Hypothalamus (tissue), 51 donors: ENCODE results near the gene ANO9.

Source experiments
- DNase-seq, 51 donors: peaks; one replicate each; lab custom pipeline; 2025; lab: John Stamatoyannopoulos, UW

ANO9 gene

DNA sequence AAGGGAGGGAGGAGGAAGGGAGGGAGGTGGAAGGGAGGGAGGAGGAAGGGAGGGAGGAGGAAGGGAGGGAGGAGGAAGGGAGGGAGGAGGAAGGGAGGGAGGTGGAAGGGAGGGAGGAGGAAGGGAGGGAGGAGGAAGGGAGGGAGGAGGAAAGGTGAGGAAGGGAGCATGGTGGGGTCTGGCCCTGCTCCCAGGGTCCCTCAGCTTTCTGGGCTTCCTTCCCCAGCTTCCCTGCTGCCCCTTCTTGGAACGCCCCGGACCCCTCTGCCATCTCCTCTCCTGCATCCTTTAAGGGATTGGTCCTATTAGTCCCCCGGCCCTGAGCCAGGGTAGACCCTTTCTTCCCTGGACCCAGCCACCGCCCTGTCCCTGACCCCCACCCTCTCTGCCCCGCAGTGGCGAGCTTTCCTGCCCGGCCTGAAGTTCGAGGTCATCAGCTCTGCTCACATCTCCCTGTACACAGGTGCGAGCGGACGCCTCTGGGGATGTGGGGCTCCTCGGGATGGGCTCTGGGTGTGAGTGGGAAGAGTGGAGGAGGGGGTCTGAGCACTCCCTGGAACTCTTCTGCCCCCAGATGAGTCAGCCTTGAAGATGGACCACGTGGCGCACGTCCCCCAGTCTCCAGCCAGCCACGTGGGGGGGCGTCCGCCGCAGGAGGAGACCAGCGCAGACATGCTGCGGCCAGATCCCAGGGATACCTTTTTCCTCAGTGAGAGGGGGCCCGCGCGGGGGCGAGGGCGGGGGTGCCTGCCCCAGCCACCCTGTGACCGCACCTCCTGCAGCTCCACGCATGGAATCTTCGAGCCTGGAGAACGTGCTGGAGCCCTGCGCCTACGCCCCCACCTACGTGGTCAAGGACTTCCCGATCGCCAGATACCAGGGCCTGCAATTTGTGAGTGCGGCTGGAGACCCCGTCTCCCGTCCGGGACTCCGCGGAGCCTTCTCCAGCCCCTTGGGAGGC, 66.5 kb downstream of the ANO9 start:
- DNase-seq, result no peak

- peak in 29 of 51 donors; percentile 23 to 79 (median 54) for DNase-seq
Measured at GRCh38 chr11:373716-374551, 67.9 kb downstream of the ANO9 start.

- no peak for DNase-seq
Measured at GRCh38 chr11:372809-373715, 68.7 kb downstream of the ANO9 start.

DNA sequence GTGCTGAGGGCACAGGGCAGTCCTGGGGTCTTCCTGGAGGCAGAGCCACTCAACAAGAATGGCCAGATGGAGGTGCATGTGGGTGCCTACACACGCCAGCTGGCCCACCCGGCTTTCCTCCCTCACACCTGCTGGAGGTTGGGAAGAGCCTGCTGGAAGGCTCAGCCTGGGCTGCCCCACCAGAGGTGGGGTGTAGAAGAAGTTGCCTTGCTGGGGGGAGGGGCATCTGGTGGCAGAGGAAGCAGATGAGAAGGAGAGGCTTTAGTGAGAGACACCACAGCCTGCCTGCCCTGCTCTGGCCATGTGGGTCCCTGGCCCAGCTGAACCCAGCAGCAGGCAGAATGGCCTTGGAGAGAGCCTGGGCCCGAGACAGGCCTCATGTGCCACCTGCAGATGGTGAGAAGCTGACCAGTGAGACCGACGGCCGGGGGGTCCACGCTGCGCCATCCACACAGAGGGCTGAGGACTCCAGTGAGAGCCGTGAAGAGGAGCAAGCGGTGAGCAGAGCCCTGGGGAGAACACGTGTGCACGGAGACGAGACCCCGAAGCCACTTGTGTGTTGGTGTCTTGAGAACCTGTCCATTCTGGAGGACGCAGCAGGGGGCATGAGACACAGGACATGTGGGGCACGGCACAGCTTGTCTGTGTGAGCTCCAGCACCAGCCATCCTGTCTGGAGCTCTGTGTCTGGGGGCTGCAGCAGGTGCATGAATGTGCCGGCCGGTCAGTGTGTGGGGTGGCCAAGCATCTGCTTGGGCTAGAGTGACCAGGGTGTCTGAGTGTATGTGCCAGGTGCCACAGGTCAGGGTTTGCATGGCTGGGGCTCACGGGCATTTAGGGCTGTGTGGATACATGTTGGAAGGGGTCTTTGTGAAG, 69.9 kb downstream of the ANO9 start:
- DNase-seq, result no peak

DNA sequence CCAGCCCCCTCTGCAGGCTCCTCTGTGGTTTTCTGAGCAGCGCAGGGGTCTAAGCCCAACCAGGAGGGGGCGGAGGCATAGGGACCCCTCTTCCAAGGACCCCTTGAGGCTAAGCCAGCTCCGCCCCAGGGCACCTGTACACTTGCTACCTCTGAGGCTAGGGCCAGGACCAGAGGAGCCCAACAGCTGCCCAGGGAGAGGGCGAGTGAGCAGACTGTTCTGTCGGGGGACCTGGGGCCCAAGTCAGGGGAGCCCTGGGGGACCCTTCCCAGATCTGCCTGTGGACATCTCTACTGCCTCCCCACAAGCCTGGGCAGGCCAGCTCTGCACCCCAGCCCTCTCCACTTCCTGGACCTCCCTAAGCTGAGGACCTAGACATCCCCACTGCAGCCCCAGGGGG, 70.8 kb downstream of the ANO9 start:
- DNase-seq, result no peak

DNA sequence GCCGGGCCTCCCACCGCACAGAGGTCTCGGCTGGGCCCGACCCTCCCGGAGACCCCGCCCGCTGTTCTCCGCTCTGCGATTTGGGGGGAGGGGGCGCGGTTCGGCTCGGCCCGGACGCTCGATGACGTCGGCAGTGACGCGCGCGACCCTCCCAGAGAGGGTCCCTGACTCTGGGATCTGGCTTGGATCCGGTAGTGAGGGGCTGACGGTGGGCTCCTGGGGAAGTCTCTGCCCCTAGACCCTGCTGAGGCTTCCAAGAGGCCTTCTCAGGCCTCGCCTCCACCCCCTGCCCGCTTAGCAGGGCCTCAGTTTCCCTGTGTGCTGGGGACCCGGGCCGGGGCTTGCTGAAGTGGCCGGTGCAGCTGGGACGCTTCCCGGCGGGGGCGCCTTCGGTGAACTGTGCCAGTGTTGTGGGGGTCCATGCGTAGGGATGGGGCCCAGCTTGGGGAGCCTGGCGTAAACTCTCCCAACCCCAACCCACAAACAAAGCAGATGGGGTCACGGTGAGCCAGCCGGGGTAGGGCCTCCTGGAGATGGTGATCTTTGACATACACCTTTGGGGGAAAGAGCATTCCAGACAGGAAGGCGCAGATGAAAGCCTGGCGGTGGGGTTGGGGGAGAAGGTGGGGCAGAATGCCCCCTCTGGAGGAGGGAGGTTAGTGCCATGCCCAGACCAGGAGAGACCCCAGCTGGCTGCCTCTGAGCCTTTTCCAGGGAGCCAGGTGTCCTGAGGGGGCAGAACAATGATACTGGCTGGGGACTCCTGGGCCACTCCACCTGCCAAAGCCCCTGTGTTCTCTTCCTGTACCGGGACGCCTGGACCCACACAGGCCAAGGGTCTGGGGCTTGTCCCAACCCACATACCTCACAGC, 71.5 kb downstream of the ANO9 start:
- peak in 5 of 51 donors; percentile 11 to 58 (median 20) for DNase-seq

GRCh38 chr11:369336-370018, 72.3 kb downstream of the ANO9 start, which contains the start of gene B4GALNT4:
Gene B4GALNT4, plus strand, starts transcription at chr11:369499. Its CDS starts 305 bp downstream, at chr11:369804.
- DNase-seq, result peak in 40 of 51 donors; percentile 19 to 84 (median 59)

GRCh38 chr11:368414-369335, 73.1 kb downstream of the ANO9 start:
- peak in 7 of 51 donors; percentile 17 to 70 (median 41) for DNase-seq

DNA sequence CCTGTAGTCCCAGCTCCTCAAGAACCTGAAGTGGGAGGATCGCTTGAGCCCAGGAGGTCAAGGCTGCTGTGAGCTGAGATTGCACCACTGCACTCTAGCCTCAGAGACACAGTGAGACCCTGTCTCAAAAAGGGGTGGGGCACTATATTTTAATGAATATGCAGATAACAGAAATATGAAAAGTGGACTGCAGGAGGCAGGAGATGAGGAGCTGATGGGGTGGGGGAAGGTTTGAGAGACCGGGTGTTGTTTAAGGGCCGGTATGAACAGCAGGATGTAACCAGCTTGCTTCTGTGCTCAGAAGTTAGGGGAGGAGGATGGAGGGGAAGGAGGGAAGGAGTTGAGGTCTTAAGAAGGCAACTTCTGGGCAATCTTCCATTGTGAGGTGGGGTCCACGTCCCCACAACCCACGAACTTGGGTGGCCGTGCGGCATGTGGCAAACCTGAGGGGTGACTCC, 73.8 kb downstream of the ANO9 start:
- DNase-seq, result no peak
